ENCODE results near the gene TBX6. TPM values are rescaled to one million over a fixed set of nuclear protein-coding genes. Genes with fewer than 3 reads are reported as not detected.

Gene TBX6
- total RNA-seq, 4 donors from 2014 or later = 0.36 to 0.56 TPM; not detected in 2

- TF ChIP-seq CTCF (IDR thresholded peaks at IDR 0.05) = no peak
- no peak for ATAC-seq (ENCODE audit: low FRiP score)
- DNase-seq (ENCODE audit: low spot score) = no peak
These were observed 27.0 kb downstream of the TBX6 start for GRCh38 chr16:30064729-30065101.

- ATAC-seq (ENCODE audit: low FRiP score) = peak; percentile 13
- TF ChIP-seq CTCF (IDR thresholded peaks at IDR 0.05) = no peak
- DNase-seq (ENCODE audit: low spot score) = peak; percentile 59
These were observed 27.6 kb downstream of the TBX6 start for GRCh38 chr16:30063893-30064728.

GRCh38 chr16:30063278-30063892 lies 28.3 kb downstream of the TBX6 start:
- DNase-seq (ENCODE audit: low spot score) (no peak), ATAC-seq (ENCODE audit: low FRiP score) (no peak)
- no peak for TF ChIP-seq CTCF (IDR thresholded peaks at IDR 0.05)

GRCh38 chr16:30060836-30061554 lies 30.7 kb downstream of the TBX6 start:
- TF ChIP-seq CTCF (IDR thresholded peaks at IDR 0.05) = no peak
- DNase-seq (ENCODE audit: low spot score) (no peak), ATAC-seq (ENCODE audit: low FRiP score) (no peak)

- ATAC-seq (ENCODE audit: low FRiP score) (no peak), DNase-seq (ENCODE audit: low spot score) (no peak)
- TF ChIP-seq CTCF (IDR thresholded peaks at IDR 0.05) = no peak
These were observed 31.4 kb downstream of the TBX6 start for GRCh38 chr16:30060346-30060745.

GRCh38 chr16:30054959-30055553 lies 36.7 kb downstream of the TBX6 start:
- TF ChIP-seq CTCF (IDR thresholded peaks at IDR 0.05) = no peak
- DNase-seq (ENCODE audit: low spot score) (no peak), ATAC-seq (ENCODE audit: low FRiP score) (peak; percentile 33)
